22Rv1 (cell line): Measurements from ENCODE around the gene WDR33.

Source experiments
- CTCF ChIP-seq: fragments of 450-650 bp; IDR thresholded peaks from 2 replicates; pipeline ENCODE4 v1.5.1; 2017; ENCODE audit warnings: mild to moderate bottlenecking
- ZFX ChIP-seq: fragments of 450-650 bp; IDR thresholded peaks from 2 replicates; pipeline ENCODE4 v1.6.1; 2017; ENCODE audit warnings: antibody characterized with exemption, borderline replicate concordance

GRCh38 chr2:127834951-127835350 lies 24.0 kb upstream of the WDR33 start:
- TF ChIP-seq CTCF (no peak), ZFX (no peak)
